ENCODE results near the gene ERVK3-1.
A peak's percentile ranks its signal among the peaks of the same experiment; 100 is the strongest.
"Not testable (repeated sequence)": the region's sequence is repeated elsewhere in the genome, so short reads cannot be mapped to it uniquely, and the experiment has no call there.

ERVK3-1 gene

DNA sequence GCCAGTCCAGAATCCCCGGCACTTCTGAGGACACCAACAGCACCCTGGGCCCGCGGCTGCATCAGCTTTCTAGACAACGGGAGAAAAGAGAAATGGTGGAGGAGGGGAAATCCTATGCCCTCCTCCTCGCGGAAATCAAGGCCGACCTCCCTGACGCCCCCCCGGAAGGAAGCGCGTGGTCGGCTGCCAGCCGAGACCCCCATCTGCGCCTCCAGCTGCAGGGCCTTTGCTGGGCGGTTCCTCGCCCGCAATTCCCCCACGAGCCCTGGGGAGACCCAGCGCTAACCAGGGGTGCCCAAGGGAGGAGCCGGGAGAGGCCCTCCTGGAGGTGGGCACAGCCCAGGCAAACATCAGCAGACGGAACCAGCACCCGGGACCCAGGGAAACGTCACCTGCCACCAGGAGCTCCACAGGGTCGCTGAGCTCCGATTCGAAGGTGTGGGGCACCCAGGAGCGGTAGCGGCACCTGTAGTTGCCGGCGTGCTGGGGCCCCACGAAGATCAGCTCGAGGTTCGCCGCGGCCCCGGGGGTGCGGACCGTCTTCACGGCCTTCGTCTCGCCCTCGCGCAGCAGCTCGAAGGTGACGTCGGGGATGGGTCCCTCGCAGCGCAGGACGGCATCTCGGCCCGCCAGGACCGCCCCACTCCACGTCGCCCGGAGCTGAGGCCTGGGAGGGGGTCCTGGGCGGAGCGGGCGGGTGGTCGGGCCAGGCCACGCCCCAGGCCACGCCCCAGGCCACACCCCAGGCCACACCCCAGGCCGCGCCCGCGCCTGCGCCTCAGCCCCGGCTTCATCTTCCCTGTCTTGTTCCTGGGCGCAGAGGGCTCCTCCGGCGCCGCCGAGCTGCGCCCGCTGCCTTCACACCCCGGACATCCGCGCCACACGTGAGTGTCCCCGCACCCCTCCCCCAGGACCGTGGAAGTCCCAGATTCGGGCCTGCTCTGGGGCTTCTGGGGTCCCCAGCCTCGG, 42.1 kb downstream of the ERVK3-1 start:
- DNase-seq = peak; percentile 38

- not testable (repeated sequence) for DNase-seq
Measured at GRCh38 chr19:58348080-58348479, 42.9 kb downstream of the ERVK3-1 start.

- DNase-seq = no peak
Measured at GRCh38 chr19:58349590-58349989, 44.4 kb downstream of the ERVK3-1 start.

GRCh38 chr19:58350001-58350861, 45.1 kb downstream of the ERVK3-1 start:
- DNase-seq = no peak

GRCh38 chr19:58350871-58351557, 45.8 kb downstream of the ERVK3-1 start:
- no peak for DNase-seq

- no peak for DNase-seq
Measured at GRCh38 chr19:58351558-58351878, 46.3 kb downstream of the ERVK3-1 start.

DNA sequence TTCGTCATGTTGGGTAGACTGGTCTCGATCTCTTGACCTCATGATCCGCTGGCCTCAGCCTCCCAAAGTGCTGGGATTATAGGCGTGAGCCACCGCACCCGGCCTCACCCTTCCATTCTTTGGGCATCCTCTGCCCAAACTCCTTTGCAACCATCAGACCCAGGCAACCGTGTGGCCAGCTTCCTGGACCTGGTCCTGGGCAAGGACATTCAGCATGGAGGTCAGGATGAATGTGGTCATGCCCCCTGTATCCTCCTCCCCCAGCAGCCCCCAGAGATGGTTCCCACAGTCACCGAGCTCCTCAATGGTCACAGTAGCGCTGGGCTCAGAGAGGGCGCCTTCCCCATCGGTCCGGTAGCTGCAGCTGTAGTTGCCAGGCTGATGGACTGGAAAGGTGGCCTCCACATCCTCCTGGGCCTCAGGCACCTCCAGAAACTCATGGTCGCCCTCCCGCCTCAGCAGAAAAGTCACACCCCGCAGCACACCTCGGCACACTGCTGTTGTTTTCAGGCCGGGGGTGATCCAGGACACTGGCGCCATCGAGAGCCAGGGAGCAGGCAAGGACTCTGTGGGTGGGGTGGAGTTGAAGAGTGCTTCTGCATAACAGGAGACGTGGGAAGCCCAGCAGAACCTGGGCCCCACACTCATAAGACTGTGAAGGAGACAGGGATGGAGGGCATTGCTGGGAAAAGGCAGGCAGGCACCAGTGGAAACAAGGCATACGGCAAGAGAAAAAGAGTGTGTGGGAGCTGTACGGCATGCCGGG, 47.0 kb downstream of the ERVK3-1 start:
- no peak for DNase-seq

GRCh38 chr19:58352760-58353671, 47.8 kb downstream of the ERVK3-1 start, which contains the start of gene A1BG:
A1BG (minus strand) TSS chr19:58353492; CDS start chr19:58353437, 55 bp downstream.
- DNase-seq = no peak

DNA sequence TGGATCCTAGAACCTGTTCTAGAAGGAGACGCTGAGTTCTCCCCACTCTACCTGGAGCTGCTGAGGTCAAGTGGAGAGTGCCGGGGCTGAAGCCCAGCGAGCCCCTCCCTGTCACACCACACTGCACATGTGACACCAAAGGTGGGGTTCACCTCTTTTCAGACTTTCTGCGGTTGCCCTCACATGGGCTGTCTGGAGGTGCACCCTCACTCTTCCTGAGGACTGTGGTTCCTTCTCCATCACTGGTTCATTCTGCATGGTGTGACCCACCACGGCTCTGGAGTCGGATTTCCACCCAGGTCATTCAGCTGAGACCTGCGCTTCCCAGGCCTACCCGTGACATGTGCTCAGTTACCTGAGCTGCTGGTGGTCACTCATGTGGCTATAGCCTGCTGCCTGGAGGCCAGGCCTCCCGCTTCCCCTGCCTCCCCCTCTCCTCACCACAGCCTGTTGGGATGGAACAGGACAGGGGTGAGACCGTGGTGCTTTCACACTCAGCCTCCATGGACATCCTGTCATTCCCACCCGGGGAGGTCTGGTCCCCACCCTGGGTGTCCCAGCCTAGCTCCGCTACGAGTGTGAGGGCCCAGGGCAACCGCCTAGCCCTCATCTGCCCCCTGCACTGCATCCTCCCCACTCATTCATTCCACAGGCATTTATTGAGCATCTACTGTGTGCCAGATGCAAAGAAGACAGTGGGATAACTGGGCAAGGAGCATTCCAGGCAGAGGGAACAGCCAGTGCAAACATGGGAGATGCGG, 48.7 kb downstream of the ERVK3-1 start:
- no peak for DNase-seq

- no peak for DNase-seq
Measured at GRCh38 chr19:58354478-58355030, 49.4 kb downstream of the ERVK3-1 start.

DNA sequence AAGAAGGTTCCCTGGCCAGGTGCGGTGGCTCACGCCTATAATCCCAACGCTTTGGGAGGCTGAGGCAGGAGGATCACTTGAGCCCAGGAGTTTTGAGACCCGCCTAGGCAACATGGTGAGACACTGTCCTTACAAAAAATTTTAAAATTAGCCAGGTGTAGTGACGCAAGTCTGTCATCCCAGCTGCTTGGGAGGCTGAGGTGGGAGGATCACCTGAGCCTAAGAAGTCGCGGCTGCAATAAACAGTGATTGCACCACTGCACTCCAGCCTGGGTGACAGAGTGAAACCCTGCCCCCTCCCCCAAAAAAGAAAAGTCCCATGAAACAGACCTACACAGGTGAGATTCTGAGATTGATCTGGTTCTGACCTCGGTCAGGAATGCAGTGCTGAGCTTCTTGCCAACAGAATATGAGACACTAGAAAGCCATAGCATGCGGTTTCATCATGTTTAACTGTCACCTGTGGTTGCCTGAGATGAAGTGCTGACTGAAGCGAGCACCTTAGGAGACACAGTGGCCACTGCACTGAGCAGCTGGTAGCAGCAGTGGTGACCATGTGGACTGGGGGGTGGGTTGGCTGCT, 50.1 kb downstream of the ERVK3-1 start:
- DNase-seq = no peak

GRCh38 chr19:58355908-58356765, 51.0 kb downstream of the ERVK3-1 start:
- DNase-seq = no peak

- DNase-seq = no peak
Measured at GRCh38 chr19:58356766-58357480, 51.7 kb downstream of the ERVK3-1 start.

- DNase-seq = no peak
Measured at GRCh38 chr19:58357481-58358145, 52.4 kb downstream of the ERVK3-1 start.

DNA sequence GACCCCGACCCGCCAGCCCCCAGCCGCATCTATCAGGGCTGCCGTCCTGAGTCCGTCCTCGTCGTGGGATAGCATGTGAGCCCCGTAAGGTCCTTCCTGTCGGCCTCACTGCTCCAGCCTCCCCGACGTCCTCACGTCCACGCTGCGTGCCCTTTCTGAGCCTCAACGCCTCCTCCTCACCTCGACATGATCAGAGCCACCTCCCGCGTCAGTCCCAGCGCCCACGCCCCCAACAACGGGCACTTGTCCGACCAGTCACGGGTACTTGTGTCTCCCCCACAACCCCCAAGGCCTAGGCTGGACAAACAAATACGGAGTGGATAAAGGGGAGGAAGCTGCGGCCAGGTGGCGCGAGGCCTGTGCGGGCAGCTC, 56.7 kb downstream of the ERVK3-1 start:
- no peak for DNase-seq

DNA sequence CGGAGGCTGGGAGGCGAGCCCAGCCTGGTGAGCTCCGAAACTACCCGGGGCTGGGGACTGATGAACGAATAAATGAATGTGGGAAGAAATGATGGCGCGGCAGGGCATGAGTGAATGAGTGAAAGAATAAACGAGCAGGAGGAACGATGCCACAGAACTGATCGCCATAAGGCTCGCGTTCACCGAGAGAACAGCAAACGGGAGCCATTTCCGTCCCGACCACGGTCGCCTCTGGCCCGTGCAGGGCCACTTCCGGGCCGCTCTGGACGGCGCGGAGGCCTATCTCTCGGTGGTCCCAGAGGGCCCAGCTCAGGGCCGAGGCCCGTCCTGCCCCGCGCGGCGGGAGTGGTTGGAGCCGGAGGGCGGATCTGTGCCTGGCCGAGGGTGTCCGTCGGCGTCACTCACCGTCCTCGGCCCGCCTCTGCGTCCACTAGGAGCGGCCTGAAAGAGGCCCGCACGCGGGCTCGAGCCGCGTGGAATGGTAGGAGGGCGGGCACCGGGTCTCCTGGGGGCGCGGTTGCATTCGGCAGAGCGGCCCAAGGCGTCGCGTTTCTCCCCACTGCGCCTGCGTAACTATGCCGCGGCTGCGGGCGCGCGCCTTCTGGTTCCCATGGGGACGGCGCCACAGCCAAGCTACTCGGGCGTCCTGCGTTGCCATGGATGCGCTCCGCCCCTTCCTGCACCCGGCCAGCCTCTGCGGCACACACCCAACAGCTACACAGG, 57.3 kb downstream of the ERVK3-1 start, which contains the start of gene ZNF497:
ZNF497 (minus strand) TSS at position 480 of the 723 bp plus-strand sequence. CDS start 5,116 bp downstream, outside the sequence.
- DNase-seq = peak; percentile 92

DNA sequence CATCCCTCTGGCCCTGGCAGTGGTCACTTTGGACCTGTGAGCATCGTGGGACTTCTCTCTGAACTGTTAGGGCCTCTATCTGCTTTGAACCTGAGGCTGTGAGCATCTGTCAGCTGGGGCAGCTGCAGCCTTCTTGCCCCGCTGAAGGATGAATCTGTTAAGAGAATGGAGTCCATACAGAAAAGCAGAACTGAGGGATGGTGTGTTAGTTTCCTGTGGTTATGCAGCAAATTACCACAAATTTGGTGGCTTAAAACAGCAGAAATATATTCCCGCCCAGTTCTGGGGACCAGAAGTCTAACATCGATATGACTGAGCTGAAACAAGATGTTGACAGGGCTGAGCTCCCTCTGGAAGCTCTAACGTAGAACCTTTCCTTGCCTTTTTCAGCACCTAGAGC, 59.0 kb downstream of the ERVK3-1 start:
- no peak for DNase-seq
